Stomach (tissue), 9 donors: Measurements from ENCODE around the gene FSTL3. TPM values are rescaled to one million over a fixed set of nuclear protein-coding genes. Genes with fewer than 3 reads are reported as not detected.

Experiments
- DNase-seq, 2 donors: peaks; one replicate each; pipeline versions ENCODE4 v3.0.0 to v3.0.0-alpha.2; 2013 to 2019
- H3K27ac ChIP-seq, 5 donors: fragments of 200-600 bp in 4 of 5; sonication (generic) in 4 of 5; one replicate each; pipeline ENCODE4 v1.5.1; 2013 to 2019; ENCODE audit warnings: mild to moderate bottlenecking in 1 of 5, moderate library complexity in 1 of 5
- H3K27me3 ChIP-seq, 3 donors: fragments of 200-600 bp; sonication (generic); one replicate each; pipeline ENCODE4 v1.5.1; 2017 to 2019; ENCODE audit warnings: mixed run types in 1 of 3
- H3K36me3 ChIP-seq, 4 donors: fragments of 200-600 bp; sonication (generic); 1 replicate in 3 of 4; 2 replicates in 1 of 4; pipeline ENCODE4 v1.5.1; 2016 to 2019
- H3K4me1 ChIP-seq, 4 donors: fragments of 200-600 bp; sonication (generic); one replicate each; pipeline ENCODE4 v1.5.1; 2016 to 2019
- H3K4me3 ChIP-seq, 4 donors: fragments of 200-600 bp; sonication (generic) in 3 of 4; one replicate each; pipeline ENCODE4 v1.5.1; 2016 to 2019; ENCODE audit warnings: mild to moderate bottlenecking in 1 of 4
- H3K9me3 ChIP-seq, 4 donors: fragments of 200-600 bp; sonication (generic); one replicate each; pipeline ENCODE4 v1.5.1; 2016 to 2019
- EP300 ChIP-seq: sonication (generic); formaldehyde crosslinking; IDR thresholded peaks from one replicate; pipeline ENCODE4 v1.6.1; 2017; ENCODE audit warnings: antibody characterized with exemption
- POLR2A ChIP-seq, 4 donors: fragments of 450-650 bp; IDR thresholded peaks; one replicate each; pipeline ENCODE4 v1.6.1; 2016; ENCODE audit warnings: antibody characterized with exemption in 4 of 4, control low read depth in 2 of 4, mild to moderate bottlenecking in 1 of 4, moderate library complexity in 1 of 4
- POLR2AphosphoS5 ChIP-seq, 3 donors: sonication (generic); formaldehyde crosslinking; IDR thresholded peaks; one replicate each; pipeline ENCODE4 v1.6.1; 2016; ENCODE audit warnings: antibody characterized with exemption in 3 of 3
- WGBS, 5 donors: extraction: QIAGEN DNeasy Blood & Tissue Kit in 3 of 5; methylation state at CpG; one replicate each; pipeline versions ENCODE4 v1.1.5 to v1.1.7; 2013 to 2018; 5-methylcytosine and 5-hydroxymethylcytosine counted together
- intact Hi-C: fragments of 100-400 bp; cut with DNase I; formaldehyde crosslinking; loops from one replicate; pipeline ENCODE4 v1.15.1; 2023; ENCODE audit warnings: low total_unique reads
- polyA plus RNA-seq, 3 donors: library from polyadenylated mRNA; stranded (reverse); fragments of 200-250 nt; gene quantifications; one replicate each; pipeline ENCODE4 v1.2.3, GENCODE V29; 2013
- total RNA-seq, 5 donors: library from RNA; depleted of rRNA; stranded (reverse); fragments of >200 nt; gene quantifications; one replicate each; pipeline versions ENCODE4 v1.1.0 to v1.2.3, GENCODE V29; 2014 to 2016
- TF ChIP-seq, protein P1 (sequence below), 7 experiments: fragments of 450-650 bp in 4 of 7; fragments of 200-600 bp in 3 of 7; sonication (generic) in 3 of 7; IDR thresholded peaks; one replicate each; pipeline ENCODE4 v1.5.1; 2016 to 2019; ENCODE audit warnings: antibody characterized with exemption in 7 of 7, control low read depth in 2 of 7, mild to moderate bottlenecking in 1 of 7
- donor health status: healthy with polysubstance abuse.
- donor health status: Bipolar disorder and iron deficiency.
- donor health status: healthy.

FSTL3 gene
- total and polyA plus RNA-seq, 8 donors, result 12.3 to 136 (median 28.3) TPM

- H3K4me1 ChIP-seq, result peaks cover 61 to 79% (median 75%) of the 10 kb centered on the region in 4 donors
- no peaks in the 10 kb centered on the region for H3K27me3 ChIP-seq
Observed at GRCh38 chr19:661427-662196, 14.6 kb upstream of the FSTL3 start.

DNA sequence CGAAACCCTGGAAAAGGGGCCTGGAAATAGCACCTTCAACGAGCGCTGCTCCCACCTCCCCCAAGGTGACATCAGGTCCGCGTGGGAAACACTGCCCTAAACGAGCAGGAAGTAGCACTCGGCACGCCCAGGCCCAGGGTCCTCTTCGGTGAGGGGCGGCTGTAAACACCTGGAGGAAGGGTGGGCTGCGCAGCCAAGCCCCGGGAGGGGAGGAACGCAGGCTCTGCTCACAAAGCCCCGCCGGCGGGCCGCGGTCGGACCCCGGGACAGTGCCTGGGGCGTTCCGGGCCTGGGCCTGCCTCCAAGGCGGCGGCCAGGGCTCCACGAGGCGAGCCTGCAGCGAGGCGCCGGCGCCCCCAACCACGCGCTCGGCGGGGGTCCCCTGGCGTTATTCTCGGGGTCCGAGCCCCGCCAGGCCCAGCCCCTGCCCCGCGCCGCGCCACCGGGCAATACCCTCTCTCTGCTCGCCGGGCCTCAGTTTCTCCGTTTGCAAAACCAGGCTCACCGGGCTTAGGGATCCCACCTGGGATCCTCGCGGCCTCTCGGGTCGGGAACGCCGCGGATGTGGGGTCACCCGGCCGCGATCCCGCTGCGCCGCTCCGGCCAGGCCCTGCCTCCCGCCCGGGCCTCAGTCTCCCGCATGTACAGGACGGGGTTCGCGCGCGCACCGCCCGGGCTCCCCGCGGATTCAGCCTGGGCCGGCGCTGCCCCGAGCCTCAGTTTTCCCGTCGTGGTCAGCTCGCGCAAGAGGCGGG, 13.8 kb upstream of the FSTL3 start:
- TF ChIP-seq POLR2A (IDR thresholded peaks at IDR 0.05), result no peak
- TF ChIP-seq POLR2AphosphoS5 (IDR thresholded peaks at IDR 0.05), result peak in 1 of 3 donors; percentile 34
- TF ChIP-seq, protein P1, sequence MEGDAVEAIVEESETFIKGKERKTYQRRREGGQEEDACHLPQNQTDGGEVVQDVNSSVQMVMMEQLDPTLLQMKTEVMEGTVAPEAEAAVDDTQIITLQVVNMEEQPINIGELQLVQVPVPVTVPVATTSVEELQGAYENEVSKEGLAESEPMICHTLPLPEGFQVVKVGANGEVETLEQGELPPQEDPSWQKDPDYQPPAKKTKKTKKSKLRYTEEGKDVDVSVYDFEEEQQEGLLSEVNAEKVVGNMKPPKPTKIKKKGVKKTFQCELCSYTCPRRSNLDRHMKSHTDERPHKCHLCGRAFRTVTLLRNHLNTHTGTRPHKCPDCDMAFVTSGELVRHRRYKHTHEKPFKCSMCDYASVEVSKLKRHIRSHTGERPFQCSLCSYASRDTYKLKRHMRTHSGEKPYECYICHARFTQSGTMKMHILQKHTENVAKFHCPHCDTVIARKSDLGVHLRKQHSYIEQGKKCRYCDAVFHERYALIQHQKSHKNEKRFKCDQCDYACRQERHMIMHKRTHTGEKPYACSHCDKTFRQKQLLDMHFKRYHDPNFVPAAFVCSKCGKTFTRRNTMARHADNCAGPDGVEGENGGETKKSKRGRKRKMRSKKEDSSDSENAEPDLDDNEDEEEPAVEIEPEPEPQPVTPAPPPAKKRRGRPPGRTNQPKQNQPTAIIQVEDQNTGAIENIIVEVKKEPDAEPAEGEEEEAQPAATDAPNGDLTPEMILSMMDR (IDR thresholded peaks at IDR 0.05), result no peak
- no peak for TF ChIP-seq EP300
- Histone ChIP-seq H3K27ac (peak overlapping the region; percentile 93 to 96 (median 94)), H3K4me3 (peak overlapping the region; percentile 90 to 100 (median 97)), H3K36me3 (peaks cover 0 to 16% (median 13%) of the 10 kb centered on the region in 4 donors), H3K9me3 (no peaks in the 10 kb centered on the region), H3K4me1 (peaks cover 59 to 71% (median 68%) of the 10 kb centered on the region in 4 donors), H3K27me3 (no peaks in the 10 kb centered on the region)
- DNase-seq, result peak; percentile 68 to 89
- WGBS, 5 donors, result 0 to 1% (median 0%) methylated on average over 8 to 81 of the region's 81 CpGs
- intact Hi-C loops, result no loop called here

More at GRCh38 chr19:661427-662196, 14.6 kb upstream of the FSTL3 start:
- peak overlapping the region; percentile 90 to 100 (median 97) for H3K4me3 ChIP-seq
- H3K36me3 ChIP-seq, result peaks cover 0 to 22% (median 19%) of the 10 kb centered on the region in 4 donors
- intact Hi-C loops, result no loop called here
- peak overlapping the region; percentile 93 to 96 (median 94) for H3K27ac ChIP-seq
- TF ChIP-seq, protein P1 (IDR thresholded peaks at IDR 0.05), result no peak
- peak in 2 of 3 donors; percentile 5 to 25 for TF ChIP-seq POLR2AphosphoS5 (IDR thresholded peaks at IDR 0.05)
- 5 to 14% (median 8%) methylated on average over 23 to 31 of the region's 31 CpGs for WGBS, 5 donors
- no peaks in the 10 kb centered on the region for H3K9me3 ChIP-seq
- DNase-seq, result peak; percentile 60 to 75

- H3K27me3 ChIP-seq, result no peaks in the 10 kb centered on the region
- peaks cover 0 to 8% (median 7%) of the 10 kb centered on the region in 4 donors for H3K36me3 ChIP-seq
- no peaks in the 10 kb centered on the region for H3K9me3 ChIP-seq
- peak; percentile 96 to 97 for DNase-seq
- peaks cover 52 to 64% (median 60%) of the 10 kb centered on the region in 4 donors for H3K4me1 ChIP-seq
- peak within 1 kb of the TSS; percentile 90 to 100 (median 97) for H3K4me3 ChIP-seq
- intact Hi-C loops, result no loop called here
- 1 to 2% (median 1%) methylated on average over 33 to 96 of the region's 97 CpGs for WGBS, 5 donors
- TF ChIP-seq POLR2AphosphoS5 (IDR thresholded peaks at IDR 0.05) (peak; percentile 79 to 94 (median 80)), POLR2A (IDR thresholded peaks at IDR 0.05) (no peak)
- TF ChIP-seq, protein P1 (IDR thresholded peaks at IDR 0.05), result no peak
- peak within 1 kb of the TSS; percentile 93 to 96 (median 94) for H3K27ac ChIP-seq
Observed at GRCh38 chr19:662962-663681, 13.1 kb upstream of the FSTL3 start, which contains the start of gene RNF126. Gene RNF126, minus strand, starts transcription at chr19:663214. Its CDS starts 93 bp downstream, at chr19:663121.

- TF ChIP-seq POLR2AphosphoS5 (IDR thresholded peaks at IDR 0.05), result no peak
- TF ChIP-seq EP300, result no peak
- TF ChIP-seq POLR2A (IDR thresholded peaks at IDR 0.05), result no peak
- TF ChIP-seq, protein P1 (IDR thresholded peaks at IDR 0.05), result no peak
- Histone ChIP-seq H3K36me3 (peaks cover 0 to 3% (median 2%) of the 10 kb centered on the region in 4 donors), H3K9me3 (no peaks in the 10 kb centered on the region), H3K27me3 (no peaks in the 10 kb centered on the region), H3K4me1 (peaks cover 48 to 58% (median 54%) of the 10 kb centered on the region in 4 donors), H3K4me3 (peak overlapping the region; percentile 90 to 100 (median 97)), H3K27ac (peak overlapping the region; percentile 73 to 96 (median 92))
- DNase-seq, result no peak
- 31 to 58% (median 48%) methylated on average over 14 to 18 of the region's 18 CpGs for WGBS, 5 donors
- intact Hi-C loops, result no loop called here
Observed at GRCh38 chr19:663682-664117, 12.5 kb upstream of the FSTL3 start.
